C4-2B (cell line): ENCODE measurements around the gene CD8B2.
"Not testable (repeated sequence)": the region's sequence is repeated elsewhere in the genome, so short reads cannot be mapped to it uniquely, and the experiment has no call there.

Experiments used
- CTCF ChIP-seq: fragments of 450-650 bp; conservative IDR thresholded peaks from 2 replicates; pipeline ENCODE4 v1.5.1; 2017; ENCODE audit warnings: mild to moderate bottlenecking
- ZFX ChIP-seq: fragments of 450-650 bp; IDR thresholded peaks from 2 replicates; pipeline ENCODE4 v1.6.1; 2017

- not testable (repeated sequence) for TF ChIP-seq CTCF, ZFX
These were observed 17.0 kb downstream of the CD8B2 start for GRCh38 chr2:106504192-106504591.
